HCT116 (cell line): ENCODE data around the gene ACBD6. TPM values are rescaled to one million over a fixed set of nuclear protein-coding genes. Genes with fewer than 3 reads are reported as not detected.

Experiments
- ATAC-seq: fragments of 200-7000 bp; cut with Tn5 transposase; 2 replicates; pipeline ENCODE4 v1.9.1; 2020; ENCODE audit warnings: mild to moderate bottlenecking, moderate library complexity
- BruUV-seq: library from RNA; stranded (reverse); fragments of 400-500 nt; replicated peaks from 2 replicates; lab custom pipeline; 2021; lab: Mats Ljungman, UMichigan
- CTCF ChIA-PET: fragments of 300-600 bp; sonication (Branson Sonifier 250); formaldehyde crosslinking; loops from one replicate; lab custom pipeline; 2021; ENCODE audit warnings: antibody characterized with exemption; lab: Charles Lee
- POLR2A ChIA-PET: fragments of 300-600, 350-600 bp; sonication (Branson Sonifier 250); formaldehyde crosslinking; loops from one replicate; lab custom pipeline; 2021; ENCODE audit warnings: antibody characterized with exemption; lab: Charles Lee
- RAD21 ChIA-PET, 2 experiments: fragments of 300-600 bp; sonication (Branson Sonifier 250); formaldehyde crosslinking; loops; one replicate each; lab custom pipeline; 2023; ENCODE audit warnings: low total read pairs in 2 of 2; ENCODE audit not compliant: uncharacterized antibody in 2 of 2, unreplicated experiment in 2 of 2, low non-redundant PET in 1 of 2; lab: Charles Lee
- DNase-seq: peaks from one replicate; pipeline ENCODE4 v3.0.0-alpha.2; 2010; ENCODE audit warnings: low read depth, low spot score
- H2AFZ ChIP-seq: fragments of 200-600 bp; shearing (Covaris generic), sonication (generic); 2 replicates; pipeline ENCODE4 v1.6.1; 2017; ENCODE audit warnings: low read depth, mixed run types, mixed read lengths, antibody characterized with exemption, low read length; ENCODE audit not compliant: poor library complexity, severe bottlenecking
- H3K27ac ChIP-seq: 2 replicates; pipeline ENCODE4 v1.5.1; 2012; ENCODE audit warnings: low read depth, low read length
- H3K27me3 ChIP-seq: fragments of 200-600 bp; sonication (generic); 2 replicates; pipeline ENCODE4 v1.6.1; 2016; ENCODE audit warnings: mixed run types, low read length, mixed read lengths; ENCODE audit not compliant: insufficient read depth
- H3K36me3 ChIP-seq, 2 experiments: fragments of 200-500 bp in 1 of 2; fragments of 200-600 bp in 1 of 2; sonication (Bioruptor generic) in 1 of 2; sonication (generic) in 1 of 2; 2 replicates each; pipeline versions ENCODE4 v1.5.1 to v1.6.1; 2014 to 2016; ENCODE audit warnings: low read length in 2 of 2, inconsistent platforms in 1 of 2, mixed read lengths in 1 of 2, mixed run types in 1 of 2; ENCODE audit not compliant: insufficient read depth in 2 of 2, control insufficient read depth in 1 of 2
- H3K4me1 ChIP-seq, 2 experiments: fragments of 200-600 bp in 1 of 2; sonication (generic) in 1 of 2; 2 replicates each; pipeline versions ENCODE4 v1.5.1 to v1.6.1; 2012 to 2017; ENCODE audit warnings: low read length in 2 of 2, inconsistent platforms in 1 of 2, mild to moderate bottlenecking in 1 of 2, mixed read lengths in 1 of 2, mixed run types in 1 of 2, moderate library complexity in 1 of 2; ENCODE audit not compliant: insufficient read depth in 2 of 2, control insufficient read depth in 1 of 2
- H3K4me2 ChIP-seq: fragments of 200-600 bp; sonication (generic); 2 replicates; pipeline ENCODE4 v1.6.1; 2017; ENCODE audit warnings: mixed run types, low read length, mixed read lengths
- H3K4me3 ChIP-seq, 2 experiments: fragments of 200-600 bp in 1 of 2; sonication (generic) in 1 of 2; replicated peaks in 1 of 2; 2 replicates each; pipeline ENCODE4 v1.5.1; 2011 to 2016; ENCODE audit warnings: low read length in 2 of 2, control low read depth in 1 of 2, low read depth in 1 of 2, mild to moderate bottlenecking in 1 of 2, mixed read lengths in 1 of 2, mixed run types in 1 of 2
- H3K79me2 ChIP-seq: fragments of 200-600 bp; sonication (generic); 2 replicates; pipeline ENCODE4 v1.6.1; 2017; ENCODE audit warnings: mild to moderate bottlenecking, mixed run types, low read length, moderate library complexity, mixed read lengths; ENCODE audit not compliant: insufficient read depth
- H3K9ac ChIP-seq: fragments of 200-600 bp; sonication (generic); 2 replicates; pipeline ENCODE4 v1.6.1; 2016; ENCODE audit warnings: low read length, mixed read lengths
- H3K9me2 ChIP-seq: fragments of 200-600 bp; sonication (generic), shearing (Covaris generic); 2 replicates; pipeline ENCODE4 v1.6.1; 2017; ENCODE audit warnings: mixed run types, mild to moderate bottlenecking, moderate library complexity; ENCODE audit not compliant: insufficient read depth
- H3K9me3 ChIP-seq, 2 experiments: fragments of 200-500 bp in 1 of 2; fragments of 200-600 bp in 1 of 2; sonication (Bioruptor generic) in 1 of 2; sonication (generic) in 1 of 2; 2 replicates each; pipeline ENCODE4 v1.6.1; 2014 to 2017; ENCODE audit warnings: low read length in 2 of 2, mixed read lengths in 2 of 2, inconsistent platforms in 1 of 2, low read depth in 1 of 2, mild to moderate bottlenecking in 1 of 2, mixed run types in 1 of 2, moderate library complexity in 1 of 2; ENCODE audit not compliant: control insufficient read depth in 1 of 2, insufficient read depth in 1 of 2
- H4K20me1 ChIP-seq: fragments of 200-600 bp; sonication (generic), shearing (Covaris generic); 2 replicates; pipeline ENCODE4 v1.6.1; 2017; ENCODE audit warnings: mixed run types, mild to moderate bottlenecking, moderate library complexity; ENCODE audit not compliant: insufficient read depth
- CEBPB ChIP-seq: IDR thresholded peaks from 2 replicates; pipeline ENCODE4 v1.6.1; 2012; ENCODE audit warnings: low read depth
- CTCF ChIP-seq, 3 experiments: fragments of 200-600 bp in 1 of 3; sonication (generic) in 1 of 3; IDR thresholded peaks in 2 of 3; conservative IDR thresholded peaks in 1 of 3; 2 replicates each; pipeline ENCODE4 v1.5.1; 2012 to 2017; ENCODE audit warnings: low read depth in 2 of 3, low read length in 2 of 3, antibody characterized with exemption in 1 of 3, borderline replicate concordance in 1 of 3, control low read depth in 1 of 3, mild to moderate bottlenecking in 1 of 3, mixed read lengths in 1 of 3, mixed run types in 1 of 3, moderate library complexity in 1 of 3; ENCODE audit not compliant: insufficient read depth in 1 of 3
- EGR1 ChIP-seq: IDR thresholded peaks from 2 replicates; pipeline ENCODE4 v1.6.1; 2012; ENCODE audit warnings: low read depth
- EZH2 ChIP-seq: fragments of 200-600 bp; sonication (generic); IDR thresholded peaks from 2 replicates; pipeline ENCODE4 v1.6.1; 2017; ENCODE audit warnings: antibody characterized with exemption, mixed run types
- EZH2phosphoT487 ChIP-seq: fragments of 200-600 bp; IDR thresholded peaks from 2 replicates; pipeline ENCODE4 v1.6.1; 2018; ENCODE audit warnings: antibody characterized with exemption, borderline replicate concordance
- FOSL1 ChIP-seq: IDR thresholded peaks from 2 replicates; pipeline ENCODE4 v1.6.1; 2012; ENCODE audit warnings: low read depth
- MAX ChIP-seq: IDR thresholded peaks from 2 replicates; pipeline ENCODE4 v1.6.1; 2012
- POLR2A ChIP-seq: IDR thresholded peaks from 2 replicates; pipeline ENCODE4 v1.7.0; 2011; ENCODE audit warnings: borderline replicate concordance; ENCODE audit not compliant: insufficient read depth, insufficient read length; ENCODE audit errors: extremely low read depth
- POLR2AphosphoS5 ChIP-seq: IDR thresholded peaks from 2 replicates; pipeline ENCODE4 v1.6.1; 2011; ENCODE audit warnings: mild to moderate bottlenecking, low read depth, low read length, moderate library complexity
- RAD21 ChIP-seq: IDR thresholded peaks from 2 replicates; pipeline ENCODE4 v1.6.1; 2012; ENCODE audit warnings: low read depth, mild to moderate bottlenecking
- REST ChIP-seq: IDR thresholded peaks from 2 replicates; pipeline ENCODE4 v1.6.1; 2012; ENCODE audit warnings: low read depth
- SIN3A ChIP-seq: IDR thresholded peaks from 2 replicates; pipeline ENCODE4 v1.6.1; 2012; ENCODE audit warnings: low read depth
- SP1 ChIP-seq: IDR thresholded peaks from 2 replicates; pipeline ENCODE4 v1.6.1; 2012; ENCODE audit warnings: low read depth
- TCF7L2 ChIP-seq: IDR thresholded peaks from 2 replicates; pipeline ENCODE4 v1.7.0; 2011; ENCODE audit warnings: borderline replicate concordance, inconsistent platforms; ENCODE audit not compliant: insufficient read depth, insufficient read length; ENCODE audit errors: extremely low read depth
- YY1 ChIP-seq: IDR thresholded peaks from 2 replicates; pipeline ENCODE4 v1.6.1; 2011; ENCODE audit warnings: low read length, low read depth, moderate library complexity, mild to moderate bottlenecking; ENCODE audit not compliant: insufficient replicate concordance; ENCODE audit errors: extremely low read depth
- ZFX ChIP-seq: fragments of 450-650 bp; IDR thresholded peaks from 2 replicates; pipeline ENCODE4 v1.6.1; 2017
- ZNF274 ChIP-seq: fragments of 200-500 bp; sonication (Bioruptor generic); IDR thresholded peaks from 2 replicates; pipeline ENCODE4 v1.6.1; 2014; ENCODE audit warnings: mild to moderate bottlenecking, low read depth, low read length, inconsistent platforms
- intact Hi-C: fragments of 100-400 bp; cut with micrococcal nuclease; formaldehyde crosslinking; loops from 2 replicates; pipeline ENCODE4 v1.10.0; 2022
- total RNA-seq: library from RNA; stranded (reverse); gene quantifications from one replicate; pipeline ENCODE4 v1.2.1, GENCODE V29; 2021; ENCODE audit not compliant: unreplicated experiment

ACBD6 gene
- total RNA-seq, 1 experiment from 2014 or later, result 43.2 TPM

- no peak for TF ChIP-seq CEBPB
- TF ChIP-seq EGR1, result no peak
- TF ChIP-seq SP1, result no peak
- TF ChIP-seq POLR2A, result no peak
- no peak for TF ChIP-seq CTCF (IDR thresholded peaks at IDR 0.05 in 2 of 3, conservative IDR thresholded peaks at IDR 0.05 in 1 of 3; ENCODE audit: borderline replicate concordance in 1 of 3, insufficient read depth in 1 of 3, low read depth in 2 of 3, low read length in 2 of 3)
- TF ChIP-seq EZH2phosphoT487, result no peak
- no peak for TF ChIP-seq ZNF274
- no peak for TF ChIP-seq POLR2AphosphoS5
- TF ChIP-seq FOSL1, result no peak
- TF ChIP-seq REST, result no peak
- TF ChIP-seq RAD21, result no peak
- no peak for TF ChIP-seq MAX
- TF ChIP-seq TCF7L2, result no peak
- no peak for TF ChIP-seq SIN3A
- TF ChIP-seq EZH2, result no peak
- no peak for TF ChIP-seq ZFX
- TF ChIP-seq YY1, result no peak
- intact Hi-C loops, result no loop called here
- BruUV-seq, result no TSS peak
- no peaks in the 10 kb centered on the region for H3K27me3 ChIP-seq
- H3K9me3 ChIP-seq, result no peaks in the 10 kb centered on the region
- ChIA-PET CTCF (no interaction called here), RAD21 (no interaction called here), POLR2A (interaction anchor here (1.1 kb wide), 1 partner anchor 16 kb away, joined by 3 read pairs; no protein-coding TSS in a partner anchor)
- H3K4me3 ChIP-seq, result no peak overlapping the region
- H3K36me3 ChIP-seq, result peaks cover 9 to 13% of the 10 kb centered on the region in 2 experiments; a peak in 2 of 4 replicates
- no peaks in the 10 kb centered on the region for H3K9me2 ChIP-seq
- no peaks in the 10 kb centered on the region for H3K4me1 ChIP-seq
- no peaks in the 10 kb centered on the region for H4K20me1 ChIP-seq
- H3K79me2 ChIP-seq, result peaks cover 31% of the 10 kb centered on the region
- H3K27ac ChIP-seq, result no peak overlapping the region
- no peak for DNase-seq
- ATAC-seq, result no peak
- H3K4me2 ChIP-seq, result no peak overlapping the region
- H3K9ac ChIP-seq, result no peak overlapping the region
- no peak overlapping the region for H2AFZ ChIP-seq
Observed at GRCh38 chr1:180489313-180489712, 13.1 kb downstream of the ACBD6 start.
